ENCODE measurements around the gene PTPRQ. TPM values are rescaled to one million over a fixed set of nuclear protein-coding genes. Genes with fewer than 3 reads are reported as not detected.
"Not testable (repeated sequence)": the region's sequence is repeated elsewhere in the genome, so short reads cannot be mapped to it uniquely, and the experiment has no call there.

PTPRQ gene
- polyA plus RNA-seq, 1 donor: 0.90 TPM

DNA sequence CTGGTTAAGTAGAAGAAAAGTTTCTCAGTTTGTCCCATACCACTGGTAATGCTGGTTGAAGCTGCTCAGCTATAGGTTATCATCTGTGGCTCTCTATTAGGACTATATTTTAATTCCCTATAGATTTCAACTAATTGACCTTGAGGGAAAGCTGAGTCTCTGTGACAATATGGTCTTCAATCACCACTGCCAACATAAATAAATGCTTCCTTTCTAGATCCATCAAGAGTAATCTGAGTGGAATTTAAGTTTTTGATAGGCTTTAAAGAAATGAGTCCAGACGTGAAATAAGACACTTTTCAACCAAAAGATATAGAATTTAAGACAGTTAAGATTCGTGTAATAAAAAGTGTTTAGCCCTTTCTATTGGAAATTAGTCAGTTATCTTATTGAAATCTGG, 199.9 kb downstream of the PTPRQ start:
- DNase-seq (ENCODE audit: low read depth): no peak

DNA sequence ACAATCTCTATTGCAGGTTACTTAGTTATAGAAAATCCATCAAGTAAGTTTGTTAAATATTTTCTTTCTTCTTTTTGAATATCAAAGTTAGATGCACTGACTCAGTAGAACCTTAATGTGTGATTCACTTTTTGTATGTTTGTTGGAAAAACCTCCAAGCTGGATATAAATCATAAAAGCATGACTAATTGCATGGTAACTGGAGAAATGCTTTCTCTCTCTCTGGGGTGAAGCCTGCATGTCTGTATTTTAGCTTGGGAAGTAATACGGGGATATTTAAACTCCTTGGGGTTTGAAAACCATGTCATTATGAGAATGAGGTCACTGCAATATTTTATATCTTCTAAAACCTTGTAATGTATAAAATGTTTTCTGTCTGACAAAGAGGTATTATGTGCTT, 204.8 kb downstream of the PTPRQ start:
- DNase-seq (ENCODE audit: low read depth): no peak

DNA sequence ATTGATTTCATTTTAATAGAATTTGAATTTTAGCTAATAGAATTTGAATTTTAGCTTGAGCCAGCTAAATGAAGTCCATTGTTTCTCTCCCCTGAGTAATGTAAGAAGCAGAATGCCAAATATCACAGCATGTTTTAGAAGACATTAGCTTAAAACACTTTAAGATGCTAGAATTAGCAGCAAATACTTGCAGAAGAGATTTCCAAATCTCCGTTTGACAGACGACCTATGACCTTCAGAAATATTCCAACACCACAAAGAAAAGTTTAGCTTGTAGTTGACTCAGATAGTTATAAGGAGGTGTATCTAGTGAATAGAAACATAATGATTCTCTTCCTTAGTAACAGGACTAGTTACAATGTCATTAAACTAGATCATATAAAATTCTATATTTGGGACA, 211.7 kb downstream of the PTPRQ start:
- DNase-seq (ENCODE audit: low read depth): no peak

DNA sequence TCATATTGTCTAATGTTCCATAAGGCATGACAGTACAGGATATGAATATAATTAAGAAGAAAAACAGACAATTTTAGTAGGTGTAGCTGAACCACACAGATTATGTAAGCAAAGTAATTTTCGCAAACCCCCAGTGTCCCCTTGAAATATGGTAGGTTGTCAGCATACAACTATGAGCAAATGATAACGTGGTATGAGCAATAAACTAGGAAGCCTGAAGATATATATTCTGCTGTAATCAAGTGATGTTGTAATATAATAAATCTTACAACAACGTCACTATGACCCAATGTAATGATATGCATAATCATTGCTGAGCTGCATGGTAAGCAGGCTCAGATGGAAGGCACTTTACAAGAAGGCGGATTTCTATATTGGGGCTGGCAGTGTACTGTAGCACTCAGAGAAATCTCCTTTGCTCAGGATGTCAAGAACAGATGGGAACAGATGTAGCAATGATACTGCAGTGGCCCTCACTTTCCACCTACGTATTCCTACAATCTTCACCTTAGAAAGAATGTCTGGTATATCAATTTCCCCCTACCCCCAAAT, 215.6 kb downstream of the PTPRQ start:
- DNase-seq (ENCODE audit: low read depth): no peak

DNA sequence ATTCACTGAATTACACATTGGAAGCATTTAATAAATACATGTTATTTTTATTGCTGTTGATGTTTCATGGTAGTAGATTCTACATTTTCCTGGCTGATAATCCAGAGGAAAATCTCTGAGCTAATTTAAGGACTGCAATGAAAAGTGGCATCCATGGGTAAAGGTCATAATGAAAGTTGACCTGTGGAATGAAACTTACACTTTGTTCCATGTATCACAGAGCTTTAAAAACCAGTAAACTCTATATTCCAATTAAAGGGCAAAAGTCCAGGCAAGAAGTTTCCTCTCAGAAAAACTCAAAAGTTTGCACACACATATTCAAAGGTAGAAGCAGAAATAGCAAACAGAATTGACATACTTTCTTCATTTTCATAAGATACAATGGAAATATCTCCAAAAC, 218.6 kb downstream of the PTPRQ start:
- no peak for DNase-seq (ENCODE audit: low read depth)

DNA sequence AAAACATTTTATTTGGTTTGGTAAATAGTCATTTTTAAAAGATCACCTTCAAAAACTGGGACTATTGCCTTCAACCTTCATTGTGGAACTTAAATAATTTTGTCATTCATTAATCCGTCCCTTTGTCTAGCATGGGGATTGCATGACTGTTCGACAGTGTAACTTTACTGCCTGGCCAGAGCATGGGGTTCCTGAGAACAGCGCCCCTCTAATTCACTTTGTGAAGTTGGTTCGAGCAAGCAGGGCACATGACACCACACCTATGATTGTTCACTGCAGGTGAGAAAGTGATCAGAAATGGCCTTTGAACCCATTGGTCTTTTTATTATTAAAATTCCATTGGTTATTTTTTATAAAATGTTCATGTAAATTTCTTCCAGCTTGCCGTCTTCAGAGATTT, 226.2 kb downstream of the PTPRQ start:
- no peak for DNase-seq (ENCODE audit: low read depth)

DNA sequence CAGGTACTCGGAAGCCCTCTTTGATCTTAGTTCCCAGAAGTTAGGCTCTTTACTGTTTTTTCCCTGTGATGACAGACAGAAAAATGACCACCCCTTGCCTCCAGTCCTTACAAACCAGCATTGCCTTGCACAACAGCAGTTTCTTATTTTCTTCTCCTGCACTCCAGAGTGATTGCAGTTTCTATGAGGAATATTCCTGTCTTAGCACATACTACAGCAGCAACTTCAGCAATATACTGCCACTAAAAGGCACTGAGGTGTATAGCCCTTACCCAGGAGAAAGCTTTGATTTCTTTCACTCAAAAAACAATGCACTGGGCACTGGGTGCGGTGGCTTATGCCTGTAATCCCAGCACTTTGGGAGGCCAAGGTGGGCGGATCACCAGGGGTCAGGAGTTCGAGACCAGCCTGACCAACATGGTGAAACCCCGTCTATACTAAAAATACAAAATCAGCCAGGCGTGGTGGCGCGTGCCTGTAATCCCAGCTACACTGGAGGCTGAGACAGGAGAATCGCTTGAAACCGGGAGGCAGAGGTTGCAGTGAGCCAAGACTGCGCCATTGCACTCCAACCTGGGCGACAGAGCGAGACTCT, 232.1 kb downstream of the PTPRQ start:
- DNase-seq (ENCODE audit: low read depth): not testable (repeated sequence)

DNA sequence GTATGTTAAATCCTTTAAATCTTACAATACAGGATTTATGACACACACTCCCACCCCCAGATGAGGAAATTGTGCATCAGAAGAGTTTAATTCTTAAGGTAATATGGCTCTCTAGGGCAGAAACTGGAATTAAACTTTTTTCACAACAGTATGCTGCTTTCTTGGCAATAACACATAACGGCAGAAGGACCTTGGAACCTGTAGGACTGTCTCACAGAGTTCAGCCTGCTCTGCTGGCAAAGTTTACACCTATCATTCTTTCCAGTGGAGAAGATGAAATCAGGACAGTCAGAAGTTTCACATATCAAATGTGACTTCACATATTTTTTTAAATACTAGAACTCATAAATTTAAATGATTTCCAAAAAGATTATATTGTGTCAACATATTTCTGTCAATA, 232.8 kb downstream of the PTPRQ start:
- no peak for DNase-seq (ENCODE audit: low read depth)

DNA sequence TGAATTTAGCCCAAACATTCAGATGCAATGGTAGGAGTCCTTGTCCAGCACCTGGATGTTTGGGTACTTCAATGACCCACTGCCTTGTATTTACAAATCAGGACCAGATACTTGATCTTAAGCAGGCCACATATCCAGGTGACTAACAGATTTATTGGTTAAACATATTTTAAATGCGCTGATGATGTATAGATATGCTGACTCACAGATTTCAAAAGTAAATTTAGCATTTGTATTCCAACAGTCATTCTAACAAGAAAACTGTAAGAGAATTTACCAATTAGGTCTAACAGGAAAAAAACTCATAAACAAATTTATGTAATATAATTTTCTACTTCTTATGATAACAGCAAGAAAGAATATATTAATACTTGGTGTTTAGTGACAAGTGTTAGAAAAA, 234.0 kb downstream of the PTPRQ start:
- DNase-seq (ENCODE audit: low read depth): no peak

DNA sequence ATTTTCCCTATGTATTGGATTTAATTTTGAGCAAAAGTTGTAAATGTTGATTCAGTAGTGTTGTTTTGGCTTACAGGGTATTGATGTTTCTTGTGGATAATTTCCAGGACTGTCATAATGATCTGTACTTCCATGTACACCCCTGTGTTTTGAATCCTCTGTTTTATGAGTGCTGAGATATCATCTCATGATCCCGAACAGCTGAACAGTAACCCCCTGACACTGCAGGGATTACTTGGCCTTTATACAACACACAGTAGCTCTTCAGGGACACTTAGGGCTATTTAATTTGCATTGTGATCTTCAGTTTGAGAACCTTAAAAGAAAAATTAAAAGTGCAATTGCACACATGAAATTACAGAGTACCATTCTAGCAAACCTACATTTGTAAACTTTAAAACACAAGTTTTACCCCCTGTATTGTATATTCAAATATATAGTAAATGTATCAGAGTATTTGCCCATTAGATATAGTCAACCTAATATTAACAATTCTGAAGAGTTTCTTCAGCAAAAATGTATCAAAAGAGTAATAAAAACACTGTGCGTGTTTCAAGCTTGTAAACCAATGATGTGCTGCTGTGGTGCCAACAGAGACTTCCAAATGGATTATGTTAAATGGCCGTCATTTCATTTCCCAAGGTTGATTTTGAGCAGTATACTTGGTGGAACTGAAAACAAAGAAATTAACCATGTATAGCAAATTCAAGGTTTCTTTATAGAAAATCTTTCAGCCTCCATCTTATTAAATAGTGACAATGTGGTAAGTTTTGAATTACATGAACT, 235.5 kb downstream of the PTPRQ start:
- no peak for DNase-seq (ENCODE audit: low read depth)

DNA sequence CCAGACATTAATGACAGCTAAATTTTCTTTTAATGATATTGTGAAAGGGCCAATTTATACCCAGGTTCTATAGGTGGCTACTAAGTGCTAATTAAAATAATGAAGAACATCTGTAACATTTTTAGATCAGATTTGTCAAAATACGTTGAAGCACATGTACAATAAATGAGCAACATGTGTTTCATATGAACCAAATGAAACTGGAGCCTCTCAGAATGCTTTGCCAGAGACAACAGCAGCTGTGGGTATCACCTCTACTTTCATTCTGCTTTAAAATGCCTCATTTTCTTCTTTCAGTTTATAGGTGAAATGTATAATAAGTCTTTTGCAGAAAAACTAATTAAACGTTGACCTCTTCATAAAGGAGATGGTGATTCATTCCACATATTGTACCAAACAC, 237.3 kb downstream of the PTPRQ start:
- no peak for DNase-seq (ENCODE audit: low read depth)

DNA sequence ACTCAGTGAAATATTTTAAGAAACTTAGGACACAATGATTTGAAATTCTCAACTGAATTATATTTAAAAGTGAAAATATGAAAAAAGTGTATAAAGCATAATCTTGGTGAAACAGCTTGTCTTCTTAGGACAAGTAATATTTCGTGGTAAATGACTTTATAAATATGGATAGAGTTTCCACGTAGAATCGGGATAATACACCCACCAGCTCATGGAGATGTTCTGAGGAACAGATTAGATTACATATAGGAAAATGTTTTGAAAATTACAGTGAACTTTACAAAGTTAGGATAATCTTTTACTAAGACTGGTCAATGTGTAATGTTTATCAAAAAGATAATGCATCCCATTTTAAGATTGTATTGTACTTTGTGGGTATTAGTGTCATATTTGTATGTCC, 237.8 kb downstream of the PTPRQ start:
- DNase-seq (ENCODE audit: low read depth): no peak

DNA sequence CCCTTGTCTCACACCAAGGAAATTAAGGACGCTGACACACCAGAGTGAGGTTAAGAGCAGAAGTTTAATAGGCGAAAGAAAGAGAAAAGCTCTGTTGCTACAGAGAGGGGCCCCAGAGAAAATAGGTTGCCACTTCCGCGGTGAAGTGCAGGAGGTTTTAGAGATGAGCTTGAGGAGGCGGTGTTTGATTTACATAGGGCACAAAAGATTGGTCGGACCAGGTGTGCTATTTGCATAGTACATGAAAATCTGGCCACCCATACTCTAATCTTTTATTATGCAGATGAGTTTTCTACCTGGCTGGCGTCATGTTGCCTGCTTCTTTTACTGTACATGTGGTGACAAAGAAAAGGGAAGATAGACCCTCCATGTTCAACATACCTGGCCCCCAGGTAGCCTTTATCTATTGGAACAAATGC, 240.1 kb downstream of the PTPRQ start:
- DNase-seq (ENCODE audit: low read depth): no peak

DNA sequence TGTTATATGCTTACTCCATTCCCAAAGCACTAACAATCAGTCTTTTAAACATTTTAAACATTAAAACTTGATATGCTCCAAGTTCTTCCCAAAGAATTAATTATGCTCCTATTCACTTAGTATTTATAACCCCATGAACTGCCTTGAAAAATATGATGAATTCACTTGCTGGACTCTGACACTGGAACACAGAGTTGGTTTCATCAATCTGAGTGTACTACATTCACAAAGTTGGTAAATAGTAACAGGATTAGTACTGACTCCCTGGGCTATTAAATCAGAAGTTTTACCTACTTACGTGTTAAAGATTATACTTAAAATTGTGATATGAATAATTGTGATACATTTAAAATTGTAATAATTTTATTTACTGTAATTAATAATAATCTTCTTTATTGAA, 246.1 kb downstream of the PTPRQ start:
- DNase-seq (ENCODE audit: low read depth): no peak

DNA sequence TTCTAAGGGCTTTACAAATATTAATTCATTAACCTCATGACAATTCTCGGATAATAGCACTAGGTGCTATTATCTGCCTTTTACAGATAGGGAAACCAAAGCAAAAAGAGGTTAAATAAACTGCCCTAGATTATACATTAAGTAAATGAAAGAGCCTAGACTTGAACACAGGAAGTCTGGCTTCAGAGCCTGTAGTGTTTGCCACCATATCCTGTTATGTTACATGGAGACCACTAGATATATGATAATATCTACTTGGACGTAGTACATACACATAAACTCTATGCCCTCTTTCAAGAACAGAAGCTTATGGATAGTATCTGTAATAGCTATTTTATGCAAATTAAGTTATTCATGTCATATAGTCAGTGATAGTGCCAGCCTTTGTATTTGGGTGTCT, 246.5 kb downstream of the PTPRQ start:
- DNase-seq (ENCODE audit: low read depth): no peak

DNA sequence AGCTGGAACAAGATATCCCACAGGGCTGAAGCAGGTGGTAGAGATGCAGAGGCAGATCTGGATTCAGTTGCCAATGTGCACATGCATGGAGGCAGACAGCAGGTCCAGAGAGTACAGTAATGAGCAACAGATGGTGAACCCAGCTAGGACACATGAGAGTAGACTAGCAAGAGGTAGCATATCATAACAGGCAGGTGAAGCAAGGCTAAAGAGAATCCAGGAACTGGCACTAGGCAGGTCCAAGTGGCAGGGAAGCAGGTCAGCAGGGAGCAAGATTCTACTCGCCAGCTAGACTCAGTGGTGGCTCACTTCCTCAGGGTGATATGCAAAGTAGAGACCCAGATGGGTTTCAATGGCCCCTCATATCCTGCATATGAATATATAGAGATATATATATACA, 248.1 kb downstream of the PTPRQ start:
- no peak for DNase-seq (ENCODE audit: low read depth)

DNA sequence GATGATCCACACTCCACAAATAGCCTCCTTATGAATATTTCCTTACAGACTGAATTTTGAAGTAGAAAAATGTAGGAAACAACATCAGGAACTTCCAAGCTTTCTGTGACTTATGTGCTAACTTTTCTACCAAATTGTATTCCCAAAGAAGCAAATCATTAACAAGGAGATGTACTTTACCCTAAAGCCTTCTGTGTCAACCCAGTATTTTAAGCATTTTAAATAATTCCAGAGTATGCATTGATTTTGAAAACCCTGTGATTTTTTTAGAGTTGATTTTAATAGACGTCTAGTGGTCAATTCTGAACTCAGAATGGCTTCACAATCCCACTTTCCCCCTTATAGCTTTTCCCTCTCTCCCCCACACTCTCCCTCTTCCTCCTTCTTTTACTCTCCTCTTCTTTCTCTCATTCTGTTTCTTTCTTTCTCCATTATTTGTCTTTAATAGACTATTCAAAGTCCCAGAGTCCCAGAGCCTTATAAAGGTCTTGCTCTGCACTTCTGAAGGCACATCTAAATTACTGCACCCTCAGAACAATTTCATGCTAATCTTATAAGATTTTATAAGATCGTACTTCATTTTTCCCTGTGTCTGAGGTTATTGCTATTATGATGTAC, 253.3 kb downstream of the PTPRQ start:
- no peak for DNase-seq (ENCODE audit: low read depth)

DNA sequence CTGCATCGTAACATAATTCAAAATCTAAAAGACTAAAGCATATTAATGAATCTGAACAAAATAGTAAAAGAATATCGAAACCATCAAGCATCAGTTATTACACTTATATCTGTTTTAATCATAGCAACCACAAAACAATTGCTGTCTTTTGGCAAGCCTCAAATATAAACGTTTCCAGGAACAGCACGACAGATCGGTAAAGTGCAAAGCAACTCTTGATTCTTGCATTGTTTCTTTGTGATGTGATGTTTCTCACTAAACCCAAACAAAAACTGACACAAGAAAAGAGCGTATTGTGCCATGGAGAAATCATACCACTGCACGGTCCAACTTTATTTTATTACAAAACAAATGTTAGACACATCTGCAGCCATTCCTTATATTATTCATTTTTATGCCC, 254.2 kb downstream of the PTPRQ start:
- no peak for DNase-seq (ENCODE audit: low read depth)

DNA sequence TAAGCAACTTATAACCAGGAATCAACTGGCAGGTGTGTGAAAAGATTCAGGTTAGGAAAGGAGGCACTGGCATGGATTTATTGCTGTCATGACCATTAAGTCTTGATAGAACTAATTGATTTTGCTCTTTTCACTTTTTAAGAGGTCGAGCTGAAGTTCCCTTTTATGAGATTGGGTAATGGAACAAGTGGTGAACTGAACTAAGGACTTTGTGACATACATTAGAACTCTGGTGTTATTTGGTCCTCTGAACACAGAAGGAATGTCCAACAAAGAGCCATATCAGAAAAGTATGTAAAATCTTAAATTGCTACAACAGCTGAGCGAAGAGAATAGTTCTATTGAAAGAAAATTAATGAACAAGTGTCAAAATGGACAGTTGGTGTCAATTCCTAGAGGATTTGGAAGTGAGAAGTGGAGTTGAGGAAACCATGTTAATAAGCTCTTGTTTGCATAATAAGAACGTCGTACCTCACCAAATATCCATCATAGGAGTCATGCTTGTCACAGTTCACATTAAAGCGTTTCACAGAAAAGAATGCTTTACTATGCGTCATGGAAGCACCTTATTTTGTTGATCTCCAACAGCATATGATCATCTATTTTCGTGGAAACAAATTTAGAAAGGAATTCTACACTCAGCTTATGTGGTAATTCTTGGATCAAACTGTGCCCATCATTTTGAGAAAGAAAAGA, 255.0 kb downstream of the PTPRQ start:
- DNase-seq (ENCODE audit: low read depth): no peak

DNA sequence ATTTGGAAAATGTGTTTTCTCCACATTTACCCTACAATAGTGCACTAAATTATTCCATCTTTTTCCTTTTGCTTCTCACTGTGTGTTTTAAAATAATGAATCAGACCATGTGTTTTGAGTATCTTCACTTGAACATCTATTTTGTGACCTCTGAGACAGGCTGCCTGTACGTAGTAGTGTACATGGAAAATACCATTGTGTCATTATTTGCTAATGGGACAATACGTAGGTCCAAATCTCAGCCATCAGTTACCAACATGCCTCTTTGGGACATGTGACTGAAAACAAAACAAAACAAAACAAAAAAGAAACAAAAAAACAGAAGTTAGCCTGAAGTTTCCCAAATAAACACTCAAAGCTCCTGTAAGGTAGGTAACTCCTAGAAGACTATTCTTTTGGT, 256.3 kb downstream of the PTPRQ start:
- DNase-seq (ENCODE audit: low read depth): no peak

DNA sequence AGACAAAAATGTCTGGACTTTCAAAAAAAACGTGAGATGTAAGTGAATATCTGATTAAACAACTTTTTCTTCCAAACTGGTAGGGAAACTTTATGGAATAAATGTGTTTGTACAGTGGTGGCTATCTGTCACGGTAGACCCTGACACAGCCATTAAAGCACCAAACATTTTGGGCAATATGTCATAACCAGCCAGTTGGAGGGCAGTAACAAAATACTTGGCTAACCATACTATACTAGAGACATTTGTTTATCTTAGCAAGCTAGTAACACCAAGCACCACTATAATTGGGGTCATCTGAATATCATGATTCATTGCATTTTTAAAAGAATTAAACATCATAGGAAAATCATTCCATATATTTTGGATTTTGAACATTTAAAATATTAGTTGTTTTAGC, 257.4 kb downstream of the PTPRQ start:
- no peak for DNase-seq (ENCODE audit: low read depth)
